Neural progenitor cell (in vitro differentiated cells): ENCODE data around the gene SEMA3B. TPM values are rescaled to one million over a fixed set of nuclear protein-coding genes. Genes with fewer than 3 reads are reported as not detected.
A peak's percentile ranks its signal among the peaks of the same experiment; 100 is the strongest.

Experiments
- DNase-seq: peaks from one replicate; pipeline ENCODE4 v3.0.0-alpha.2; 2016; ENCODE audit warnings: low spot score
- H2AFZ ChIP-seq: fragments of 200-600 bp; sonication (generic); replicated peaks from 2 replicates; pipeline ENCODE4 v1.6.1; 2016; ENCODE audit warnings: antibody characterized with exemption
- H3F3A ChIP-seq: fragments of 200-600 bp; sonication (generic); 2 replicates; pipeline ENCODE4 v1.6.1; 2016; ENCODE audit warnings: antibody characterized with exemption, low read depth
- H3K27ac ChIP-seq: fragments of 200-600 bp; sonication (generic); 2 replicates; pipeline ENCODE4 v1.5.1; 2016; ENCODE audit warnings: mild to moderate bottlenecking
- H3K27me3 ChIP-seq: fragments of 200-600 bp; sonication (generic); 2 replicates; pipeline ENCODE4 v1.6.1; 2016; ENCODE audit warnings: mild to moderate bottlenecking, moderate library complexity
- H3K36me3 ChIP-seq: fragments of 200-600 bp; sonication (generic); 2 replicates; pipeline ENCODE4 v1.5.1; 2016
- H3K4me1 ChIP-seq: fragments of 200-600 bp; sonication (generic); 2 replicates; pipeline ENCODE4 v1.6.1; 2016; ENCODE audit warnings: mixed run types
- H3K4me2 ChIP-seq: fragments of 200-600 bp; sonication (generic); 2 replicates; pipeline ENCODE4 v1.6.1; 2016
- H3K4me3 ChIP-seq: fragments of 200-600 bp; sonication (generic); 2 replicates; pipeline ENCODE4 v1.5.1; 2016
- H3K79me2 ChIP-seq: fragments of 200-600 bp; sonication (generic); 2 replicates; pipeline ENCODE4 v1.6.1; 2016; ENCODE audit warnings: low read depth
- H3K9ac ChIP-seq: fragments of 200-600 bp; sonication (generic); 2 replicates; pipeline ENCODE4 v1.6.1; 2016
- H3K9me3 ChIP-seq: fragments of 200-600 bp; sonication (generic); 2 replicates; pipeline ENCODE4 v1.5.1; 2016; ENCODE audit warnings: low read depth
- H4K20me1 ChIP-seq: fragments of 200-600 bp; sonication (generic); 2 replicates; pipeline ENCODE4 v1.6.1; 2016; ENCODE audit warnings: low read depth
- H3K27ac Mint-ChIP-seq: 3 replicates; pipeline ENCODE4 v1.8.0; 2021; ENCODE audit warnings: mixed read lengths
- H3K27me3 Mint-ChIP-seq: 2 replicates; pipeline ENCODE4 v1.8.0; 2022; ENCODE audit warnings: low read depth, mild to moderate bottlenecking, inconsistent platforms, moderate library complexity, mixed read lengths; ENCODE audit not compliant: insufficient read depth
- H3K36me3 Mint-ChIP-seq: 3 replicates; pipeline ENCODE4 v1.8.0; 2021; ENCODE audit warnings: mixed read lengths
- H3K4me1 Mint-ChIP-seq: 3 replicates; pipeline ENCODE4 v1.8.0; 2021; ENCODE audit warnings: mixed read lengths
- H3K4me3 Mint-ChIP-seq: 3 replicates; pipeline ENCODE4 v1.8.0; 2021; ENCODE audit warnings: mild to moderate bottlenecking, moderate library complexity, mixed read lengths
- H3K9me3 Mint-ChIP-seq: 3 replicates; pipeline ENCODE4 v1.8.0; 2020; ENCODE audit warnings: mixed read lengths
- EZH2 ChIP-seq: fragments of 200-600 bp; sonication (generic); IDR thresholded peaks from 2 replicates; pipeline ENCODE4 v1.6.1; 2017; ENCODE audit warnings: antibody characterized with exemption, mild to moderate bottlenecking, moderate library complexity
- EZH2phosphoT487 ChIP-seq: fragments of 200-600 bp; sonication (generic); IDR thresholded peaks from 2 replicates; pipeline ENCODE4 v1.6.1; 2017; ENCODE audit warnings: antibody characterized with exemption
- total RNA-seq: library from RNA; depleted of rRNA; stranded (reverse); fragments of >200 nt; gene quantifications from 2 replicates; pipeline ENCODE4 v1.2.3, GENCODE V29; 2015; ENCODE audit warnings: low replicate concordance
- TF ChIP-seq, protein P1 (sequence below): fragments of 200-600 bp; sonication (generic); IDR thresholded peaks from 2 replicates; pipeline ENCODE4 v1.5.1; 2017; ENCODE audit warnings: antibody characterized with exemption, mild to moderate bottlenecking

SEMA3B gene
- total RNA-seq, 1 donor from 2014 or later: 0.80 TPM

DNA sequence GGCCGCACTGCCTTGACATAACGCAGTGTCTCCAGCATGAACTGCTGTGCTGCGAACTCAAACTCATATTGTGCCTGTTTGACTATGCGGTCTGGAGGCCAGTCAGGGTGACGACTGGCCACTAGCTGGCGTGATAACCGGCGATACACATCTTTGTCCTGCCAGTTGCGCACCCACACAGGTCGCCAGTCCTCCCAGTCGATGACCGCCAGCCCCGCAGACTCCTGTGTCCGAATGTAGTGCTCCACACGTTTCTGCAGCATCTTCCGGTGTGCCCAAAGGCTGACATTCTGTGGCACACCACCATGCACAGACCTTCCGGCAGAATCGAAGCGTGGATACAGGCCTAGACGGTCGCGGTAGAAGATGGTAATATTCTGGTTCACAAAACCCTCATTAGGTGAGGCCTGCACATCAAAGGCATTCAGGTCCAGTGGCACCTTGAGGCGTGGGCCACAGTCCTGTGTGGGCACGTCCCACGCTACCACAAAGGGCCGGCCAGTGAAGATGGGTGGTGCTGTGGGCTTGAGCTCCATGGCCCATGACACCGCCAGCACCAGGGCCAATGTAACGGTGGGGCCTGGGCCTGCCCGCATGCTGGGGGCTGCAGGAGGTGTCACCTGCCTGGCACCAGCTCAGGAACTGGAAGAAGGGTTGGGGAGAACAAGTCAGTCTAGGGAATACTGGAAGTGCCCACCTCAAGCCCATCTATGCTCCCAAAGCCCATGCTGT is 51.1 kb downstream of the SEMA3B start:
- Histone ChIP-seq H2AFZ (no peak overlapping the region), H3K27ac (no peak overlapping the region), H3K4me2 (peak overlapping the region; percentile 88), H3F3A (peaks cover 32% of the 10 kb centered on the region), H3K79me2 (peaks cover 37% of the 10 kb centered on the region), H3K4me3 (peak overlapping the region; percentile 84), H3K27me3 (no peaks in the 10 kb centered on the region), H3K9ac (no peak overlapping the region), H3K36me3 (no peaks in the 10 kb centered on the region), H3K4me1 (peaks cover 28% of the 10 kb centered on the region), H3K9me3 (no peaks in the 10 kb centered on the region), H4K20me1 (peaks cover 36% of the 10 kb centered on the region)
- Mint-ChIP-seq H3K27me3 (peaks cover 4% of the 10 kb centered on the region), H3K36me3 (peaks cover 31% of the 10 kb centered on the region), H3K4me3 (peak overlapping the region; percentile 99), H3K4me1 (peaks cover 49% of the 10 kb centered on the region), H3K9me3 (no peaks in the 10 kb centered on the region), H3K27ac (peak overlapping the region; percentile 98)
- no peak for DNase-seq
- no peak for TF ChIP-seq EZH2
- no peak for TF ChIP-seq EZH2phosphoT487

DNA sequence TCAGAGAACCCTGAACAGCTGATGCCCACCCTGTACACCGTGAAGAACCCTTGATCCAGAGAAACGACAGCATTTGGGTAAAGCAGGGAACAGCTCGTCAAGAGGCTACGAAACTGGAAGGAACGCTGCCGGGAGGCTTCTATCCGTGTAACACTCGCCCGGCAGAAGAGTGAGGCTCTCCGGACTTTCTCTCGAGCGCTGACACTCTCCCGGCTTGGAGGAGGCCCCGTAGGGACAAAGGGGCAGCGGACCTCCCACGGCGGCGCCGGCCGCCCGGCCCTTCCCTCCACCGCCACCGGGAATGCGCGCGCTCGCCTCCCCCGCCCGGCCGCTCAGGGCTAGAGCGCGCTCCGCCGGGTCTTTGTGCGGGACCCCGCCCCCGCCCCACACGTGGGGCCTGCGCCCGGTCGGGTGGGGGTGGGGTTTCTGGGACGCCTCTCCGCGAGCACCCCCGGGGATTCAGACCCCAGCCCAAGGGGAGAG is 51.9 kb downstream of the SEMA3B start:
- peaks cover 26% of the 10 kb centered on the region for H3K36me3 Mint-ChIP-seq

DNA sequence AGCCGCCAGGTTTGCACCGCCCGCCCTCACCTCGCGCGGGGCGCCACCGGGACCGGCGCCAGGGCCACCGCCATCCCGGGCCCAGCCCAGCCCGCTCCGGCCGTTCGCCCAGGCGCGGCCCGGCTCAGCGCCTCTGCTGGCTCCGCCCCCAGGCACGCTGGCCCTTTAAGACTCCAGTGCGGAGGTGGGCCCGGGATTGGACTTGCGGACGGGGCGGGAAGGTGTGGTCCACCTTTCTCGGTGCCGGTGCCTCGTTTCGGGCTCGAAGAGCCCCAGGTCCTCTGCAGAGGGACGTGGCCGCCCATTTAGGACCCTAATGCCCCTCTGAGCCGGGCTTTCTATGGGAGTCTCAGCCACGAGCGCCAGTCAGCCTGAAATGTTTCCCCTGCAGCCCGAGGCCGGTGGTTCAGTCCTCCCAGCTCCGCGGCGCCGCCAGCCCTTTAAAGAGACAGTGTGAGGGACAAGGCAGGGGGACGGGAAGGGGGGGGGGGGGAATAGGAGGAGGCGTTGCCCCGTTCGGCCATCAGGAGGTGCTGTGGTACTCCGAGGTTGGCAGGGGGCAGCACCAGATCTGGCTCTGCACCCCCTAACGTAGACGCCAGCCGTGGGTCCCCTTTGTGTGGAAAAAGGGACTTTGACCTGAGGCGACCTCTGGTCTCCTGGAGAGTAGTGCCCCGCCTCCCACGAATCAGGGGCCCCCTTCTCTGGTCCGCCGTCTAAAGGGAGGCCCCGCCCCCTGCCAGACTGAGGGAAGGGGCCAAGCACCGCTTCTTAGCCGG is 52.6 kb downstream of the SEMA3B start:
- TF ChIP-seq EZH2phosphoT487: no peak
- no peak for TF ChIP-seq EZH2
- TF ChIP-seq, protein P1, sequence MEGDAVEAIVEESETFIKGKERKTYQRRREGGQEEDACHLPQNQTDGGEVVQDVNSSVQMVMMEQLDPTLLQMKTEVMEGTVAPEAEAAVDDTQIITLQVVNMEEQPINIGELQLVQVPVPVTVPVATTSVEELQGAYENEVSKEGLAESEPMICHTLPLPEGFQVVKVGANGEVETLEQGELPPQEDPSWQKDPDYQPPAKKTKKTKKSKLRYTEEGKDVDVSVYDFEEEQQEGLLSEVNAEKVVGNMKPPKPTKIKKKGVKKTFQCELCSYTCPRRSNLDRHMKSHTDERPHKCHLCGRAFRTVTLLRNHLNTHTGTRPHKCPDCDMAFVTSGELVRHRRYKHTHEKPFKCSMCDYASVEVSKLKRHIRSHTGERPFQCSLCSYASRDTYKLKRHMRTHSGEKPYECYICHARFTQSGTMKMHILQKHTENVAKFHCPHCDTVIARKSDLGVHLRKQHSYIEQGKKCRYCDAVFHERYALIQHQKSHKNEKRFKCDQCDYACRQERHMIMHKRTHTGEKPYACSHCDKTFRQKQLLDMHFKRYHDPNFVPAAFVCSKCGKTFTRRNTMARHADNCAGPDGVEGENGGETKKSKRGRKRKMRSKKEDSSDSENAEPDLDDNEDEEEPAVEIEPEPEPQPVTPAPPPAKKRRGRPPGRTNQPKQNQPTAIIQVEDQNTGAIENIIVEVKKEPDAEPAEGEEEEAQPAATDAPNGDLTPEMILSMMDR: peak; percentile 76
- Histone ChIP-seq H3K4me3 (peak overlapping the region; percentile 84), H3K27me3 (no peaks in the 10 kb centered on the region), H3K4me2 (peak overlapping the region; percentile 88), H3F3A (peaks cover 35% of the 10 kb centered on the region), H3K36me3 (no peaks in the 10 kb centered on the region), H3K4me1 (peaks cover 28% of the 10 kb centered on the region), H2AFZ (peak overlapping the region; percentile 95), H3K79me2 (peaks cover 40% of the 10 kb centered on the region), H3K9me3 (no peaks in the 10 kb centered on the region), H4K20me1 (peaks cover 36% of the 10 kb centered on the region), H3K9ac (peak overlapping the region; percentile 91), H3K27ac (peak overlapping the region; percentile 99)
- peak; percentile 97 for DNase-seq
- H3K27ac Mint-ChIP-seq: peak overlapping the region; percentile 100
- H3K36me3 Mint-ChIP-seq: peaks cover 22% of the 10 kb centered on the region
- H3K4me3 Mint-ChIP-seq: peak overlapping the region; percentile 88
- H3K27me3 Mint-ChIP-seq: peaks cover 4% of the 10 kb centered on the region
- H3K4me1 Mint-ChIP-seq: peaks cover 47% of the 10 kb centered on the region
- no peaks in the 10 kb centered on the region for H3K9me3 Mint-ChIP-seq

More for the DNA sequence above, 51.9 kb downstream of the SEMA3B start:
- H3K4me1 Mint-ChIP-seq: peaks cover 49% of the 10 kb centered on the region
- peaks cover 4% of the 10 kb centered on the region for H3K27me3 Mint-ChIP-seq
- Histone ChIP-seq H2AFZ (peak overlapping the region; percentile 95), H3K36me3 (no peaks in the 10 kb centered on the region), H3K4me3 (peak overlapping the region; percentile 84), H3K9me3 (no peaks in the 10 kb centered on the region), H3K4me1 (peaks cover 28% of the 10 kb centered on the region), H4K20me1 (peaks cover 36% of the 10 kb centered on the region), H3K27ac (peak overlapping the region; percentile 99), H3K79me2 (peaks cover 37% of the 10 kb centered on the region), H3K9ac (peak overlapping the region; percentile 91), H3F3A (peaks cover 35% of the 10 kb centered on the region), H3K27me3 (no peaks in the 10 kb centered on the region), H3K4me2 (peak overlapping the region; percentile 88)
- peak overlapping the region; percentile 99 for H3K4me3 Mint-ChIP-seq
- no peak for TF ChIP-seq EZH2
- TF ChIP-seq, protein P1: no peak
- no peak for TF ChIP-seq EZH2phosphoT487
- H3K27ac Mint-ChIP-seq: peak overlapping the region; percentile 98
- H3K9me3 Mint-ChIP-seq: no peaks in the 10 kb centered on the region
- peak; percentile 97 for DNase-seq
